RWPE2 (cell line): ENCODE measurements around the gene DNAJB1.

Source experiments
- ATAC-seq: fragments of 200-7000 bp; cut with Tn5 transposase; 3 replicates; pipeline ENCODE4 v1.9.1; 2021; ENCODE audit warnings: low read depth
- DNase-seq: peaks from one replicate; pipeline ENCODE4 v3.0.0-alpha.2; 2020; ENCODE audit warnings: low spot score
- H3K27ac ChIP-seq: fragments of 450-650 bp; 2 replicates; pipeline ENCODE4 v1.5.1; 2017; ENCODE audit warnings: mild to moderate bottlenecking; ENCODE audit not compliant: poor library complexity, severe bottlenecking
- H3K27me3 ChIP-seq: fragments of 250-450 bp; sonication (Bioruptor Pico); 2 replicates; pipeline ENCODE4 v1.5.1; 2021; ENCODE audit warnings: mild to moderate bottlenecking, moderate library complexity; ENCODE audit not compliant: insufficient read depth, poor library complexity, severe bottlenecking
- H3K36me3 ChIP-seq: fragments of 250-450 bp; sonication (Bioruptor Pico); 2 replicates; pipeline ENCODE4 v1.5.1; 2020; ENCODE audit warnings: low read depth, mild to moderate bottlenecking, moderate library complexity
- H3K4me1 ChIP-seq: fragments of 250-450 bp; sonication (Bioruptor Pico); 2 replicates; pipeline ENCODE4 v1.5.1; 2021; ENCODE audit warnings: mild to moderate bottlenecking, moderate library complexity; ENCODE audit not compliant: insufficient read depth, poor library complexity, severe bottlenecking
- H3K4me3 ChIP-seq: fragments of 250-450 bp; sonication (Bioruptor Pico); 2 replicates; pipeline ENCODE4 v1.5.1; 2021; ENCODE audit warnings: mild to moderate bottlenecking, moderate library complexity; ENCODE audit not compliant: severe bottlenecking
- H3K9me3 ChIP-seq: fragments of 250-450 bp; sonication (Bioruptor Pico); 2 replicates; pipeline ENCODE4 v1.5.1; 2021; ENCODE audit warnings: mild to moderate bottlenecking, moderate library complexity; ENCODE audit not compliant: severe bottlenecking
- TF ChIP-seq, protein P1 (sequence below): fragments of 450-650 bp; IDR thresholded peaks from one replicate; pipeline ENCODE4 v1.5.1; 2017; ENCODE audit warnings: mild to moderate bottlenecking, moderate library complexity; ENCODE audit not compliant: poor library complexity, severe bottlenecking

The DNAJB1 gene

DNA sequence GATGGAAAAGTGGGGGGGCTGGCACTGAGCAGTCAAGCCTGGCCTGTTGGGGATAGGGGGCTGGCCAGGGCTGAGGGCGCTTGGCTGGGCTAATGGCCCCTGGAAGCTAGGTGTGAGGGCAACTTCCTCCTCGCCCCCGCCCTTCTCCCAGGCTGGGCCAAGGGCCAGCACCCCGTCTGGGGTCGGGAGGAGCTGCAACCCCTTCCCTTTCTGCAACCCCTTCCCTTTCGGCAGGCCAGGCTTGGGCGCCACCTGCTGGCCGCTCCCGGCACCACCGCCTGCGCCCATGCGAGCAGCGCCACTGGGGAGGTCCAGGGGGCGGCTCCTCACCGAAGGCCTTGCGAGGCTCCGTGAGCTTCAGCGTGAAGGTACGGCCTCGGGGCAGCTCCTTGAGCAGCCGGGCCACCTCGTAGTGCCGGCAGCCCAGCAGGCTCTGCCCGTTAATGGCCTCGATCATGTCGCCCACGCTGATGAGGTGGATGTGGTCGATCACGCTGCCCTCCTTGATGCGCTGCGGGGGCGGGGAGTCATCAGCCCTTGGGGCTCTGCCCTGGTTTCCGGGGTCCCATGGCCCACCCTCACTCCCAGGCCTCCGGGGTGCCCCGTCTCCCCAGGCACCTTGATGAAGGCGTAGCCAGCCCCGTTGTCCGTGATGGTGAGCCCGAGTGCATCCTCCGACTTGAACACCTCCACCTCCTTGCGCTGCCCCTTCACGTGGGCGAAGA is 38.1 kb downstream of the DNAJB1 start:
- ATAC-seq = no peak
- Histone ChIP-seq H3K9me3 (no peaks in the 10 kb centered on the region), H3K4me1 (peaks cover 16% of the 10 kb centered on the region), H3K27me3 (no peaks in the 10 kb centered on the region), H3K4me3 (no peak overlapping the region), H3K27ac (no peak overlapping the region), H3K36me3 (peaks cover 70% of the 10 kb centered on the region)
- peak; percentile 60 for DNase-seq
- TF ChIP-seq, protein P1, sequence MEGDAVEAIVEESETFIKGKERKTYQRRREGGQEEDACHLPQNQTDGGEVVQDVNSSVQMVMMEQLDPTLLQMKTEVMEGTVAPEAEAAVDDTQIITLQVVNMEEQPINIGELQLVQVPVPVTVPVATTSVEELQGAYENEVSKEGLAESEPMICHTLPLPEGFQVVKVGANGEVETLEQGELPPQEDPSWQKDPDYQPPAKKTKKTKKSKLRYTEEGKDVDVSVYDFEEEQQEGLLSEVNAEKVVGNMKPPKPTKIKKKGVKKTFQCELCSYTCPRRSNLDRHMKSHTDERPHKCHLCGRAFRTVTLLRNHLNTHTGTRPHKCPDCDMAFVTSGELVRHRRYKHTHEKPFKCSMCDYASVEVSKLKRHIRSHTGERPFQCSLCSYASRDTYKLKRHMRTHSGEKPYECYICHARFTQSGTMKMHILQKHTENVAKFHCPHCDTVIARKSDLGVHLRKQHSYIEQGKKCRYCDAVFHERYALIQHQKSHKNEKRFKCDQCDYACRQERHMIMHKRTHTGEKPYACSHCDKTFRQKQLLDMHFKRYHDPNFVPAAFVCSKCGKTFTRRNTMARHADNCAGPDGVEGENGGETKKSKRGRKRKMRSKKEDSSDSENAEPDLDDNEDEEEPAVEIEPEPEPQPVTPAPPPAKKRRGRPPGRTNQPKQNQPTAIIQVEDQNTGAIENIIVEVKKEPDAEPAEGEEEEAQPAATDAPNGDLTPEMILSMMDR = peak; percentile 84

DNA sequence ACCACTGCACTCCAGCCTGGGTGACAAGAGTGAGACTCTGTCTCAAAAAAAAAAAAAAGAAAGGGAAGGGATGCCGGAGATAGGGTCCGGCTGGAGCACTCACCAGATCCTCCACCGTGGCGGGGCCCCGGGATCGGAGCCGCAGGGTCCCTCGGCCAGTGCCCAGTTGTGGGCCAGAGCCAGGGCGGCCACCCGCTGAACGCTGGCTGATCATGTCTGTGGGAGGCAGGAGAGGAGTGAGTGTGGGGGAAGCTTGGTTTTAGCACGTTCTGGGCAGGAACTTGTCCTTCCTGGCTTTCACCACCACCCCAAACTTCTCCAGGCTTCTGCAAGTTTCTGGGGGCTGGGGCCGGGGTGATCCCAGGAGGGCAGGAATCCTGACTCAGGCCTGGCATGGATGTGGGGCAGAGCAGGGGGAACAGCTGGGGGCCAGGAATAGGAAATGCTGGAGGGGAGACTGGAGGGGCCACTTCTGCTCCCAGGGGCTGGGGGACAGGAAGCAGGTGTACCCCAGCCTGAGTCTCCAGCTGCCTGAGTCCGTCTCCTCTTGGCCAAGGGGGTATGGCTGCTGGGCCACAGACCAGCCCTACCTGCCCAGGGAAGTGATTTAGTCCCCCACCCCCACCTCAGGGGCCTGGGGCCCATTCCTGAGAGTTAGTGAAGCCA is 38.8 kb downstream of the DNAJB1 start:
- DNase-seq = no peak
- TF ChIP-seq, protein P1 = no peak
- Histone ChIP-seq H3K27me3 (no peaks in the 10 kb centered on the region), H3K27ac (no peak overlapping the region), H3K36me3 (peaks cover 65% of the 10 kb centered on the region), H3K4me1 (peaks cover 16% of the 10 kb centered on the region), H3K9me3 (no peaks in the 10 kb centered on the region), H3K4me3 (no peak overlapping the region)
- ATAC-seq = no peak

DNA sequence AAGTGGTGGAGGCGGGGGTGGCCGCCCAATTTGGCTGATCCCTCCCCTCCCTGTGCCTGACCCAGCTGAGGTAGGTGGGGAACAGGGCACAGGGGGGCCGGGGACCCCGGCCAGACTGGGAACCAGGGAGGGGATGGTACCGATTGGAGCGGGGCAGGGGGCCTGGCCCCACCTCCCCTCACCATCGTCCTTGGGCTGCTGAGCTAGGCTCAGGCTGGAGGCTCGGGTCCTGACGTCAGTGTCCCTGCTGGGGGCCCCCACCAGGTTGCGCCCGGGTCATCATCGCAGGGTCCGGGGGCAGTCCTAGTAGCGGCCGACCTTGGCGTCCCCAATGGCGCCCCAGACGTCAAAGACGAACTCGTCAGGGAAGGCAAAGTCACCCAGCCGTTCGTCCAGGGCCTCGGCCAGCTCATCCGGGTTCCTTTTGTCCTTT is 40.1 kb downstream of the DNAJB1 start:
- DNase-seq (no peak), ATAC-seq (no peak)
- Histone ChIP-seq H3K36me3 (peaks cover 55% of the 10 kb centered on the region), H3K4me1 (peaks cover 16% of the 10 kb centered on the region), H3K9me3 (no peaks in the 10 kb centered on the region), H3K27ac (no peak overlapping the region), H3K4me3 (no peak overlapping the region), H3K27me3 (no peaks in the 10 kb centered on the region)
- TF ChIP-seq, protein P1 = no peak

DNA sequence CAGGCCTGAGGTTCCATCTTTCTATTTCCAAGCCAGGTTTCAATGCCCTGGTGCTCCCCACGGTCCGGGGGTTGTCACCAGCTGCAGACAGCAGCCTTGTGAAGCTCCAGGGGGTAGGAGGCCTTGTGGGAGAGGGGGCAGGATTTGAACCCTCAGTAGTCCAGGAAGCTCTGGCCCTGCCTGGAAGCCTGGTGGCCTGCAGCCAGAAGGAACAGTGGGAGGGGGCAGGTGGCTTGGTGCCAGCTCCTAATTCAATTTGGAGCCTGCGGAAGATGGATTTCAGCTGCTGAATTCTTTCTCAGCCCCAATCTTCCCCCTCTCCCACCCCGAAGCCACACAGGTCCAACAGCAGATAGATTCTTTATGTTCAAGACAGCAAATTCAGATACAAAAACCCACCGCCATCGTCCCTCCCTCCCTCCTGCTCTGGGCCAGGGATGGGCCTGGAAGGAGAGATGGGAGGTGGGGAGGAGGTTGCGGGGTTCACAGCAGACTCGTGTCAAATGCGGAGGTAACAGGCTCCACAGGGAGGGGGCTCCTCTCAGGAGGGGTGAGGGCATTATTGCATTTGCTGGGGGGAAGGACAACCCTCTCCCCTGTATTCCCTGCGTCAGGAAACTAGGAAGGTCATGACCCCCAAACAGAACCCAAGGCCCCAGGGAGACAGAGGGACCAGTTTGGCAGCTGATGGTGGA is 40.6 kb downstream of the DNAJB1 start:
- Histone ChIP-seq H3K27ac (peak overlapping the region; percentile 54), H3K9me3 (no peaks in the 10 kb centered on the region), H3K36me3 (peaks cover 50% of the 10 kb centered on the region), H3K27me3 (no peaks in the 10 kb centered on the region), H3K4me1 (peaks cover 16% of the 10 kb centered on the region), H3K4me3 (no peak overlapping the region)
- ATAC-seq (no peak), DNase-seq (no peak)
- TF ChIP-seq, protein P1 = no peak
